Upper lobe of right lung (tissue), 1 donor: ENCODE measurements around the gene APH1B. TPM values are rescaled to one million over a fixed set of nuclear protein-coding genes. Genes with fewer than 3 reads are reported as not detected.

Experiments
- ATAC-seq: fragments of 200-7000 bp; cut with Tn5 transposase; one replicate; pipeline ENCODE4 v1.9.1; 2020; ENCODE audit warnings: mild to moderate bottlenecking, moderate library complexity
- DNase-seq: peaks from one replicate; pipeline ENCODE4 v3.0.0-alpha.2; 2020
- H3K27ac ChIP-seq: fragments of 200-600 bp; one replicate; pipeline ENCODE4 v1.8.0; 2022
- H3K27me3 ChIP-seq: fragments of 200-600 bp; one replicate; pipeline ENCODE4 v1.8.0; 2022; ENCODE audit warnings: mild to moderate bottlenecking
- H3K36me3 ChIP-seq: fragments of 200-600 bp; one replicate; pipeline ENCODE4 v1.8.0; 2022
- H3K4me1 ChIP-seq: fragments of 200-600 bp; one replicate; pipeline ENCODE4 v1.8.0; 2022
- H3K4me3 ChIP-seq: fragments of 200-600 bp; one replicate; pipeline ENCODE4 v1.8.0; 2022; ENCODE audit warnings: mild to moderate bottlenecking
- H3K9me3 ChIP-seq: fragments of 200-600 bp; one replicate; pipeline ENCODE4 v1.8.0; 2022
- CTCF ChIP-seq: fragments of 200-600 bp; IDR thresholded peaks from one replicate; pipeline ENCODE4 v1.8.0; 2022; ENCODE audit warnings: antibody characterized with exemption
- intact Hi-C: fragments of 100-400 bp; cut with DNase I; formaldehyde crosslinking; loops from one replicate; pipeline ENCODE4 v1.11.0; 2022
- total RNA-seq: library from RNA; stranded (reverse); fragmentation: NEBNext Ultra II Directional; extraction: Animal tissue kit (Norgen Biotek cat#: 25700); gene quantifications from one replicate; pipeline ENCODE4 v1.2.1, GENCODE V29; 2021
- donor health status: DM: no; HTN: yes; CAD: no; lungs with severe emphysema.

The APH1B gene
- total RNA-seq, 1 donor from 2014 or later, result 20.0 TPM

DNA sequence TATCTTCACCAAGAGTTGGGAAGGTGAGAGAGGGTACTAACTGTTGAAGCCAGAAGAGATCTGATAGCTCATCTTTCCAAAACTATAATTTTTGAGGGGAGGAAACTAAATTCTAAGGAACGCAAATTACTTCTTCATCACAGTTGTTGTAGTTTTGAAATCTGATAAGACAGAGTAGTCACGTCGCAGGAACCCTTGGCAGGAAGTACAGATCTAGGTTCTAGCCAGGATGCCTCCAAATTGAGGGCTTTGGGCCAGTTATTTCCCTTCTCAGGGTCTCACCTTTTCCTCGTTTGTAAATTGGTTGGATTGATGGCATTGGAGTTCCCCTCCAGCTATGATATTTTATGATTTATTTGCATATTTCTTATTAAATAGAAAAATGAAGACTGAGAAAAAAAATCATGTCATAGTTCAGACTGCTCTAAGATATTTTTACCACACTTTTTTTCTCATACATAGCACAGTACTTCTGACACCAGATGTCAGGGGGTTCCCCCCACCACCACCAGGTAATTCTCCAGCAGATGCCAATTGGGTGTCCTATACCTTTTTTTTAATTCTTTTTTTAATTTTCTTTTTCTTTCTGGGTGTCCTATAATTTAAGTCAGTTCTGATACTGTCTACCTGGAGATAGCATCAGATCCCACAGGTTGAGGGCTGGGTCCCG, 32.3 kb upstream of the APH1B start:
- TF ChIP-seq CTCF, result no peak
- intact Hi-C loops, result no loop called here
- Histone ChIP-seq H3K36me3 (no peaks in the 10 kb centered on the region), H3K9me3 (no peaks in the 10 kb centered on the region), H3K4me1 (peaks cover 53% of the 10 kb centered on the region), H3K27ac (peak overlapping the region; percentile 51), H3K4me3 (no peak overlapping the region), H3K27me3 (no peaks in the 10 kb centered on the region)
- DNase-seq (no peak), ATAC-seq (no peak)

GRCh38 chr15:63246691-63247469, 30.5 kb upstream of the APH1B start:
- Histone ChIP-seq H3K4me1 (peaks cover 42% of the 10 kb centered on the region), H3K27me3 (no peaks in the 10 kb centered on the region), H3K36me3 (peaks cover 16% of the 10 kb centered on the region), H3K27ac (peak overlapping the region; percentile 32), H3K9me3 (no peaks in the 10 kb centered on the region), H3K4me3 (no peak overlapping the region)
- TF ChIP-seq CTCF, result no peak
- intact Hi-C loops, result no loop called here
- peak; percentile 95 for ATAC-seq
- no peak for DNase-seq

- Histone ChIP-seq H3K4me3 (no peak overlapping the region), H3K9me3 (no peaks in the 10 kb centered on the region), H3K4me1 (peaks cover 21% of the 10 kb centered on the region), H3K36me3 (peaks cover 23% of the 10 kb centered on the region), H3K27me3 (no peaks in the 10 kb centered on the region), H3K27ac (no peak overlapping the region)
- DNase-seq (no peak), ATAC-seq (no peak)
- intact Hi-C loops, result no loop called here
- no peak for TF ChIP-seq CTCF
These were observed 27.0 kb upstream of the APH1B start for GRCh38 chr15:63250312-63250965.

- H3K4me3 ChIP-seq, result no peak overlapping the region
- H3K4me1 ChIP-seq, result peaks cover 21% of the 10 kb centered on the region
- ATAC-seq, result no peak
- no peak for TF ChIP-seq CTCF
- H3K36me3 ChIP-seq, result peaks cover 35% of the 10 kb centered on the region
- intact Hi-C loops, result no loop called here
- H3K27me3 ChIP-seq, result no peaks in the 10 kb centered on the region
- no peak overlapping the region for H3K27ac ChIP-seq
- DNase-seq, result no peak
- H3K9me3 ChIP-seq, result no peaks in the 10 kb centered on the region
These were observed 25.7 kb upstream of the APH1B start for GRCh38 chr15:63251701-63252100.

DNA sequence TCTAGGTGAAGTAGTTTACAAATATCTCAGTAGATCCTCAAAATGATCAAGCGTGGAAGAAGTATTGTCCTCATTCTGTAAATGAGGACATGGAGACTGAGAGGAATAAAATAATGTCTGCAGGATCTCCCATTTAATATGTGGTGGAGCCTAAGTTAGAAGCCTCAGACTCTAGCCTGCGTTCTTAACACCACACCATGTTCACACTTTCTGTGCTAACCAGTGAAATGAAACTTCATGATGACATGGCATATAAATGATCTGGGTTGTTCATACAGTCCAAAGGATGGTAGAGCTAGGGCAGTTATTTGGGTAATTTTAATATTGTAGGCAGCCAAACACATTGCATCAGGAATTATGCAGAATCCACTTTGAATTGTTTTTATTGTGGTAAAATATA, 25.1 kb upstream of the APH1B start:
- no peak overlapping the region for H3K4me3 ChIP-seq
- no peak overlapping the region for H3K27ac ChIP-seq
- no peaks in the 10 kb centered on the region for H3K9me3 ChIP-seq
- H3K36me3 ChIP-seq, result peaks cover 41% of the 10 kb centered on the region
- ATAC-seq (no peak), DNase-seq (no peak)
- H3K27me3 ChIP-seq, result no peaks in the 10 kb centered on the region
- TF ChIP-seq CTCF, result no peak
- peaks cover 24% of the 10 kb centered on the region for H3K4me1 ChIP-seq
- intact Hi-C loops, result no loop called here
